ENCODE data around the gene KYNU.
"Not testable (repeated sequence)": the region's sequence is repeated elsewhere in the genome, so short reads cannot be mapped to it uniquely, and the experiment has no call there.

KYNU gene

DNA sequence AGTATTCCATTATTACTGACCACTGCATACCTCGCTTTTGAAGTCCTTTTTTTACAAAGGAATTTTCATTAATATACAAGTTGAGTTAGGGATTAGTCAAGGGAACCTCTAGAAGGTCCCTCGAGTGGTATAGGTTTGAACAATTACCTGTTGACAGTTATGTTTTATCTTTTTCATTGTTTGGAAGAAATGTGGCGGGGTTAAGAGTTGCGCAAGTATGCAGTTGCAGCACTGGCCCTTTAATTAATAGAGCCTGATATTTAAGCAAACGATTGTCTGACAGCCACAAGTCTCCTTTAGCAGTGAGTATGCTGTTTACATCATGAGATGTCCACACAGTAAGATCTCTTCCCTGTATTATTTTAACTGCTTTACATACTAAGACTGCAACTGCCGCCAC is 24.3 kb downstream of the KYNU start:
- Histone ChIP-seq H3K27me3 (replicated peaks) (no peaks in the 10 kb centered on the region), H3K36me3 (replicated peaks) (no peaks in the 10 kb centered on the region), H3K27ac (no peak overlapping the region), H3K4me3 (ENCODE audit: low read depth, low read length) (no peak overlapping the region)
- in situ Hi-C loops (cut with HindIII; ENCODE audit: low pct_ligation_motif_present, low sequenced_read_pairs) = no loop called here
- TF ChIP-seq, protein P1, sequence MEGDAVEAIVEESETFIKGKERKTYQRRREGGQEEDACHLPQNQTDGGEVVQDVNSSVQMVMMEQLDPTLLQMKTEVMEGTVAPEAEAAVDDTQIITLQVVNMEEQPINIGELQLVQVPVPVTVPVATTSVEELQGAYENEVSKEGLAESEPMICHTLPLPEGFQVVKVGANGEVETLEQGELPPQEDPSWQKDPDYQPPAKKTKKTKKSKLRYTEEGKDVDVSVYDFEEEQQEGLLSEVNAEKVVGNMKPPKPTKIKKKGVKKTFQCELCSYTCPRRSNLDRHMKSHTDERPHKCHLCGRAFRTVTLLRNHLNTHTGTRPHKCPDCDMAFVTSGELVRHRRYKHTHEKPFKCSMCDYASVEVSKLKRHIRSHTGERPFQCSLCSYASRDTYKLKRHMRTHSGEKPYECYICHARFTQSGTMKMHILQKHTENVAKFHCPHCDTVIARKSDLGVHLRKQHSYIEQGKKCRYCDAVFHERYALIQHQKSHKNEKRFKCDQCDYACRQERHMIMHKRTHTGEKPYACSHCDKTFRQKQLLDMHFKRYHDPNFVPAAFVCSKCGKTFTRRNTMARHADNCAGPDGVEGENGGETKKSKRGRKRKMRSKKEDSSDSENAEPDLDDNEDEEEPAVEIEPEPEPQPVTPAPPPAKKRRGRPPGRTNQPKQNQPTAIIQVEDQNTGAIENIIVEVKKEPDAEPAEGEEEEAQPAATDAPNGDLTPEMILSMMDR (IDR thresholded peaks at IDR 0.05; ENCODE audit: low read depth, low read length, missing control alignments) = no peak
- no peak for DNase-seq

DNA sequence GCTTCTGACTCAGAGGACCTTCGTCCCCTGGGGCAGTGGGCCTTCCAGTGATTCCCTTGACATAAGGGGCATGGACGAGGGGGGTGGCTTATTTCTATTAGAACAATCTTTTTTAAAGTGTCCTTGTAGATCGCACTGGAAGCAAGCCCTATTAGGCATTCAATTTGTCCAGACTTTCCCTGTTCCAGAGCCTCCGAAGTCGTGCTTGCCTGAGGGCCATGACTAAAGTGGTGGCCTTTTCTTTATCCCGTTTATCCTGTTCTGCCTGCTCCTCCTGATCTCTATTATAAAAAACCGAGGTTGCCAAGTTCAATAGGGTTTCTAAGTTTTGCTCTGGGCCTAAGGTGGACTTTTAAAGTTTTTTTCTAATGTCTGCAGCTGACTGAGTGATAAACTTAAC is 26.3 kb downstream of the KYNU start:
- in situ Hi-C loops (cut with HindIII; ENCODE audit: low pct_ligation_motif_present, low sequenced_read_pairs); DNase-seq; H3K36me3 ChIP-seq (replicated peaks); H3K27me3 ChIP-seq (replicated peaks); H3K4me3 ChIP-seq (ENCODE audit: low read depth, low read length); H3K27ac ChIP-seq: not testable (repeated sequence)

DNA sequence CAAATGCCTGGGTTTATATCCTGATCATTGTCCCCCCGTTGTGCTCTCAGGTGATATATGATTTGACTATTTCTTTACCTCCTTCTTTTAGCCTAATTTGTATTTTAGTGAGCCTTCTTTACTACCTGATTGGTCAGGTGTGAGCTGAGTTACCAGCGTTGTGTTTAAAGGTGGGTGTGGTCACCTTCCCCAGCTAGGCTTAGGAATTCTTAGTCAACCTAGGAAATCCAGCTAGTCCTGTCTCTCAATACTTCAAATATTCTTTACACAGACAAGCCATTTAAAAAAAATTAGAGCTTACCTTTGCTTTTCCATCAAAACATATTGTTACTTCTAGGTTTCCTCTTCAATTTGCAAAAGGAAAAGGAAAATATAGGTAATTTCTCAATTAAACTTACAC is 30.2 kb downstream of the KYNU start:
- TF ChIP-seq, protein P1 (IDR thresholded peaks at IDR 0.05; ENCODE audit: low read depth, low read length, missing control alignments) = no peak
- in situ Hi-C loops (cut with HindIII; ENCODE audit: low pct_ligation_motif_present, low sequenced_read_pairs) = no loop called here
- no peak overlapping the region for H3K27ac ChIP-seq
- H3K27me3 ChIP-seq (replicated peaks) = no peaks in the 10 kb centered on the region
- no peaks in the 10 kb centered on the region for H3K36me3 ChIP-seq (replicated peaks)
- DNase-seq = no peak
- no peak overlapping the region for H3K4me3 ChIP-seq (ENCODE audit: low read depth, low read length)

DNA sequence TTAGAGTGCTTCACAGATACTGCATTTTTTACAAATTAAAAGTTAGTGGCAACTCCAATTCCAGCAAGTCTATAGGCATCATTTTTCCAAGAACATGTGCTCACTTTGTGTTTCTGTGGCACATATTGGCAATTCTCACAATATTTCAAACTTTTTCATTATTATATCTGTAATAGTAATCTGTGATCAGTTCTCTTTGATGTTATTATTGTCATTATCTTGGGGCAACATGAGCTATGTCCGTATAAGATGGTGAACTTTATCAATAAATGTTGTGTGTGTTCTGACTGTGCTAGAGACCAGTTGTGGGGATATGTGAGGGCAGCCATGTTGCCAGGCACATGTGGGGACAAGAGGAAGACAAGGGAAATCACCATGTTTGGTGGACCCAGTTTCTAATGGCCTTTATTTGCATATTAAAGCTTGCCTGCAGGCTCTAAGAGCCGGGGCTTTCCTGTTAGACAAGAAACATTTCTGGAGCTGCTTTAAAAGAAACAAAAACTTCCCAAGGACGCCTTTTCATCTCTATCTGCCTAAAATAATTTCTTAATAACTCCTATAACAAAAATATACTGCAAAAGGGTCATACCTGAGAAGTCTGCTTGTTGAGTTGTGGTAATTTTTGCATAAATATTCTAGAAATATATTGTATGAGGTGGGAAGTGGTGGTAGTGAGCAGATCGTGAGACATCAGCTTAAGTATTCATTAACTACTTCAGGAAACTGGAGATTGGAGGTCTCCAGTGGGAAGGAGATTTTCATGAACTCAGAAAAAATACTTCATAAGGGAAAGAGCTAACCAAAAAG is 37.2 kb downstream of the KYNU start:
- no peak for DNase-seq
- no peaks in the 10 kb centered on the region for H3K27me3 ChIP-seq (replicated peaks)
- in situ Hi-C loops (cut with HindIII; ENCODE audit: low pct_ligation_motif_present, low sequenced_read_pairs) = no loop called here
- no peak overlapping the region for H3K27ac ChIP-seq
- H3K36me3 ChIP-seq (replicated peaks) = no peaks in the 10 kb centered on the region
- no peak overlapping the region for H3K4me3 ChIP-seq (ENCODE audit: low read depth, low read length)
- TF ChIP-seq, protein P1 (IDR thresholded peaks at IDR 0.05; ENCODE audit: low read depth, low read length, missing control alignments) = no peak

DNA sequence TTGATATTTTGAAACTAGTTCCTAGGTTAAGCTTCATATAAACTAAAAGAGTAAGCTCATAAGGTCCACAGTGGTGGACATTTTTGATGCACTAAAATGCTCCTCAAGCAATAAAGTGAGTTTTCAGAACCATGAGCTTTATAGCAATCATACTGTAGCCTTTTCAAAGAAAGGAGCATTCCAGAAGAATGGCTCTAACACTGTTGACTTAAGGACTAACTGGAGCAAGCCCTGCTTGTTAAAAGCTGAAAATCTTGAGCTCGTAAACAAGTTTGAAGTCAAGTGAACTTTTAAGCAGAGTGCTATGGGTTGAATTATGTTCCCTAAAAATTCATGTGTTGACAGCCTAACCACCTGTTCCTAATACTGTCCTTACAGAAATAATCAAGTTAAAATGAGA is 38.0 kb downstream of the KYNU start:
- in situ Hi-C loops (cut with HindIII; ENCODE audit: low pct_ligation_motif_present, low sequenced_read_pairs) = no loop called here
- H3K27me3 ChIP-seq (replicated peaks) = no peaks in the 10 kb centered on the region
- no peak for DNase-seq
- H3K36me3 ChIP-seq (replicated peaks) = no peaks in the 10 kb centered on the region
- no peak overlapping the region for H3K27ac ChIP-seq
- H3K4me3 ChIP-seq (ENCODE audit: low read depth, low read length) = no peak overlapping the region
- TF ChIP-seq, protein P1 (IDR thresholded peaks at IDR 0.05; ENCODE audit: low read depth, low read length, missing control alignments) = no peak

GRCh38 chr2:142918624-142919023 is 41.2 kb downstream of the KYNU start:
- H3K27ac ChIP-seq = no peak overlapping the region
- no peak for DNase-seq
- TF ChIP-seq, protein P1 (IDR thresholded peaks at IDR 0.05; ENCODE audit: low read depth, low read length, missing control alignments) = no peak
- in situ Hi-C loops (cut with HindIII; ENCODE audit: low pct_ligation_motif_present, low sequenced_read_pairs) = no loop called here
- no peaks in the 10 kb centered on the region for H3K27me3 ChIP-seq (replicated peaks)
- no peaks in the 10 kb centered on the region for H3K36me3 ChIP-seq (replicated peaks)
- no peak overlapping the region for H3K4me3 ChIP-seq (ENCODE audit: low read depth, low read length)
